ENCODE measurements around the gene SLC66A1.

DNA sequence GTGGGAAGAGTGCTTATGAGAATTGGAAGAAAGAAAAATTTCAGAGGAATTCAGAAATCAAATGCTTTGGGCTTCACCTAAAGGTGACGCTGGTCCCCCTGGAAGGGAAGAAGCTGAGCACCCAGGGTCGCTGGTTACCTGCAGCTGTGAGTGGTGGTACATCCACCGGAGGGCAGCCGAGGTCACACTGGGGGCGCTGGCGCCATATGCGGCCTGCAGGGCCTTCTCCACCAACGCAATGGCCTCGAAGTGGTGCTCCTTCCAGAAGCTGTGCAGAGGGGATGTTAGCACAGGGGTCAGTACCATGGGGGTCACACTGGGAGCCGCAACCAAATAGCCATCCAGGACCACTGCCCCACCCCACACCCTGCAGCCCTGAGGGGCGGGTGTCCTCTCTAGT lies 6.2 kb upstream of the SLC66A1 start:
- TF ChIP-seq, protein P1, sequence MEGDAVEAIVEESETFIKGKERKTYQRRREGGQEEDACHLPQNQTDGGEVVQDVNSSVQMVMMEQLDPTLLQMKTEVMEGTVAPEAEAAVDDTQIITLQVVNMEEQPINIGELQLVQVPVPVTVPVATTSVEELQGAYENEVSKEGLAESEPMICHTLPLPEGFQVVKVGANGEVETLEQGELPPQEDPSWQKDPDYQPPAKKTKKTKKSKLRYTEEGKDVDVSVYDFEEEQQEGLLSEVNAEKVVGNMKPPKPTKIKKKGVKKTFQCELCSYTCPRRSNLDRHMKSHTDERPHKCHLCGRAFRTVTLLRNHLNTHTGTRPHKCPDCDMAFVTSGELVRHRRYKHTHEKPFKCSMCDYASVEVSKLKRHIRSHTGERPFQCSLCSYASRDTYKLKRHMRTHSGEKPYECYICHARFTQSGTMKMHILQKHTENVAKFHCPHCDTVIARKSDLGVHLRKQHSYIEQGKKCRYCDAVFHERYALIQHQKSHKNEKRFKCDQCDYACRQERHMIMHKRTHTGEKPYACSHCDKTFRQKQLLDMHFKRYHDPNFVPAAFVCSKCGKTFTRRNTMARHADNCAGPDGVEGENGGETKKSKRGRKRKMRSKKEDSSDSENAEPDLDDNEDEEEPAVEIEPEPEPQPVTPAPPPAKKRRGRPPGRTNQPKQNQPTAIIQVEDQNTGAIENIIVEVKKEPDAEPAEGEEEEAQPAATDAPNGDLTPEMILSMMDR (IDR thresholded peaks at IDR 0.05) = no peak
- TF ChIP-seq POLR2AphosphoS5 (IDR thresholded peaks at IDR 0.05) = no peak
